Osteoblast (primary cell): ENCODE data around the gene ADD1. TPM values are rescaled to one million over a fixed set of nuclear protein-coding genes. Genes with fewer than 3 reads are reported as not detected.

Source experiments
- DNase-seq: peaks from one replicate; pipeline ENCODE4 v3.0.0; 2011; ENCODE audit warnings: low spot score, mixed read lengths; ENCODE audit not compliant: insufficient read length; ENCODE audit errors: missing footprints
- H2AFZ ChIP-seq: 2 replicates; pipeline ENCODE4 v1.6.0; 2011; ENCODE audit warnings: mild to moderate bottlenecking, low read length
- H3K27ac ChIP-seq: 2 replicates; pipeline ENCODE4 v1.5.1; 2011; ENCODE audit warnings: mild to moderate bottlenecking, low read depth, low read length, moderate library complexity
- H3K27me3 ChIP-seq: 2 replicates; pipeline ENCODE4 v1.6.0; 2012; ENCODE audit warnings: mild to moderate bottlenecking, control low read depth, inconsistent platforms, low read length, moderate library complexity; ENCODE audit not compliant: insufficient read depth
- H3K36me3 ChIP-seq: 2 replicates; pipeline ENCODE4 v1.5.1; 2011; ENCODE audit warnings: mild to moderate bottlenecking, low read length, control low read depth, moderate library complexity; ENCODE audit not compliant: insufficient read depth
- H3K4me1 ChIP-seq: 2 replicates; pipeline ENCODE4 v1.5.1; 2011; ENCODE audit warnings: mild to moderate bottlenecking, low read length, control low read depth, moderate library complexity; ENCODE audit not compliant: insufficient read depth
- H3K4me2 ChIP-seq: 2 replicates; pipeline ENCODE4 v1.6.0; 2011; ENCODE audit warnings: mild to moderate bottlenecking, low read length; ENCODE audit not compliant: insufficient read depth
- H3K4me3 ChIP-seq: fragments of 200-600 bp; sonication (generic); 3 replicates; pipeline ENCODE4 v1.5.1; 2012; ENCODE audit warnings: mild to moderate bottlenecking, low read length, inconsistent platforms; ENCODE audit not compliant: insufficient read depth
- H3K79me2 ChIP-seq: 2 replicates; pipeline ENCODE4 v1.6.0; 2012; ENCODE audit warnings: mild to moderate bottlenecking, low read length, control low read depth, inconsistent platforms; ENCODE audit not compliant: insufficient read depth
- H3K9me3 ChIP-seq: 2 replicates; pipeline ENCODE4 v1.5.1; 2011; ENCODE audit warnings: low read depth, low read length, control low read depth
- H4K20me1 ChIP-seq: 2 replicates; pipeline ENCODE4 v1.6.0; 2012; ENCODE audit warnings: mild to moderate bottlenecking, low read length, control low read depth; ENCODE audit not compliant: insufficient read depth
- CTCF ChIP-seq: IDR thresholded peaks from 2 replicates; pipeline ENCODE4 v1.5.1; 2011; ENCODE audit warnings: mild to moderate bottlenecking, low read depth, low read length, moderate library complexity; ENCODE audit errors: extremely low read depth
- total RNA-seq: library from RNA; depleted of rRNA; stranded (reverse); fragments of >200 nt; gene quantifications from 2 replicates; pipeline ENCODE4 v1.2.3, GENCODE V29; 2012

The ADD1 gene
- total RNA-seq, 1 donor, result 200 TPM

DNA sequence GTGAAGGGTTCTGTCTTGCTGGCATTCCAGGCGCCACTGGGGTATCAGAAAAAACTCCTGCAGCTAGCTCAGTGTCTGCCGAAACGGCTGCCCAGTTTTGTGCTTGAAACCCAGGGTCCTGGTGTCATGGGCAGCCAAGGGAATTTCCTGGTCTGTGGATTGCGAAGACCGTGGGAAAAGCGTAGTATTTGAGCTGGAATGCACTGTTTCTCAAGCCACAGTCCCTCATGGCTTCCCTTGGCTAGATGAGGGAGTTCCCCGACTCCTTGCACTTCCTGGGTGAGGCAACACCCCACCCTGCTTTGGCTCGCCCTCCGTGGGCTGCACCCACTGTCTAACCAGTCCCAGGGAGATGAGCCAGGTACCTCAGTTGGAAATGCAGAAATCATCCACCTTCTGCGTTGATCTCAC is 79.5 kb downstream of the ADD1 start:
- Histone ChIP-seq H3K4me1 (no peaks in the 10 kb centered on the region), H3K9me3 (no peaks in the 10 kb centered on the region), H3K4me3 (no peak overlapping the region), H3K27ac (peak overlapping the region; percentile 28), H4K20me1 (peaks cover 9% of the 10 kb centered on the region), H3K27me3 (no peaks in the 10 kb centered on the region), H3K36me3 (peaks cover 42% of the 10 kb centered on the region), H3K4me2 (no peak overlapping the region), H2AFZ (no peak overlapping the region), H3K79me2 (peaks cover 63% of the 10 kb centered on the region)
- DNase-seq, result peak; percentile 35
- TF ChIP-seq CTCF, result no peak

- no peak for TF ChIP-seq CTCF
- no peak overlapping the region for H3K4me3 ChIP-seq
- no peaks in the 10 kb centered on the region for H3K4me1 ChIP-seq
- H3K4me2 ChIP-seq, result no peak overlapping the region
- H4K20me1 ChIP-seq, result peaks cover 9% of the 10 kb centered on the region
- no peaks in the 10 kb centered on the region for H3K27me3 ChIP-seq
- H3K36me3 ChIP-seq, result peaks cover 46% of the 10 kb centered on the region
- H3K9me3 ChIP-seq, result no peaks in the 10 kb centered on the region
- DNase-seq, result peak; percentile 67
- peaks cover 58% of the 10 kb centered on the region for H3K79me2 ChIP-seq
- H3K27ac ChIP-seq, result no peak overlapping the region
- H2AFZ ChIP-seq, result no peak overlapping the region
Measured at GRCh38 chr4:2923668-2924173, 80.1 kb downstream of the ADD1 start.

DNA sequence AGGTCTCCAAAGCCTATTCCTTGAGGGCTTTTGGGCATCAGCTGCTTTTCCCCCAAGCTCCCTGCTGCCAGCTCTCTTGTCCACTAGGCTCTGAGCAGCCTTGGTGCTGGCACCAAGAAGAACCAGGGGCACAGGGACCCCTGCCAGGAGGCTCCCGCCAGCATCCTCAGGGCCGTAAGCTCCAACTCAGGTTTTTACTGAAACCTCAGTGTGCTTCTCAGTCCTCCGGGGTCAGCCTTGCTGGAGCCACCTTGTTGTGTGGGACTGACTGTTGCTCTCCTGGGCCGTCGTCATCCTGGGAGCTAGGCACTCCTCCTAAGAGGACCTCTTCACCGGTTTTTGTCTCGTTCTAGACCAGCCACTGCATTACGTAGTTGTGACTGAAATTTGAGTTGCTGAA is 80.6 kb downstream of the ADD1 start:
- Histone ChIP-seq H3K36me3 (peaks cover 51% of the 10 kb centered on the region), H3K4me1 (no peaks in the 10 kb centered on the region), H3K27me3 (no peaks in the 10 kb centered on the region), H4K20me1 (peaks cover 9% of the 10 kb centered on the region), H3K4me2 (no peak overlapping the region), H3K79me2 (peaks cover 54% of the 10 kb centered on the region), H3K9me3 (no peaks in the 10 kb centered on the region), H2AFZ (no peak overlapping the region), H3K4me3 (no peak overlapping the region), H3K27ac (no peak overlapping the region)
- TF ChIP-seq CTCF, result no peak
- no peak for DNase-seq

DNA sequence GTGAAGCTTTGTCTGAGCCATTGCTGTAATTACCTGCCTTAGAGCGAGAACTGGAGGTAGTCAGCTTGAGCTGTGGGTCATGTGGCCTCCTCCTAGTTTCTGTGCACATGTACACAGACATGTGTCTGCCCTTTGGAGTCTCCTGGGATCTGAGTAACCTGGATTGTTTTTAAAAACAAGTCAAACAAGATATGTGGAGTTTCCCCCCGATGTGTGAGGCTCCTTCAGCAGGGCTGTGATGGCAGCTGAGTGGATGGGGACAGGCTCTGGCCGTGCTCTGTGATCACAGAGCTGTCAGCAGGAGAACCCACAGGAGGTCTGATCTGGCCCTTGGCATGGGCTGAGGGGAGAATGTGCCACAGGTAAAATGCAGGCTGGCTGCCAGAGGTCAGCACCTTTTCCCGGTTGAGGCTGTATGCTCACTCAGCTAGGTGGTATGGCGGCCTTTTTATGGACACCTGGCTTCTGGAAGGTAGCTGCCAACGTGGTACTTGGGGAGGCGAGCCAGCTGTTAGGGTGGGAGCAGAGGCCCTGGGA is 81.2 kb downstream of the ADD1 start:
- Histone ChIP-seq H4K20me1 (peaks cover 9% of the 10 kb centered on the region), H2AFZ (no peak overlapping the region), H3K36me3 (peaks cover 57% of the 10 kb centered on the region), H3K4me1 (no peaks in the 10 kb centered on the region), H3K4me2 (no peak overlapping the region), H3K79me2 (peaks cover 49% of the 10 kb centered on the region), H3K27ac (no peak overlapping the region), H3K9me3 (no peaks in the 10 kb centered on the region), H3K4me3 (no peak overlapping the region), H3K27me3 (no peaks in the 10 kb centered on the region)
- DNase-seq, result peak; percentile 71
- TF ChIP-seq CTCF, result no peak
